ENCODE measurements around the gene CRYGD.
"Not testable (repeated sequence)": the region's sequence is repeated elsewhere in the genome, so short reads cannot be mapped to it uniquely, and the experiment has no call there.

- TF ChIP-seq ZNF347 (CRISPR knock-in tag; IDR thresholded peaks at IDR 0.05; ENCODE audit: low read depth); CTCF (IDR thresholded peaks at IDR 0.05 in 2 of 3, conservative IDR thresholded peaks at IDR 0.05 in 1 of 3; ENCODE audit: insufficient read depth in 2 of 3, low read depth in 1 of 3, low read length in 3 of 3); HCFC1 (IDR thresholded peaks at IDR 0.05; ENCODE audit: low read depth, low read length): not testable (repeated sequence)
Observed at GRCh38 chr2:208124013-208124715, at the start of gene CRYGD.

Measured in K562 (cell line).